ENCODE data around the gene INHBA.

- no peak for TF ChIP-seq CTCF (IDR thresholded peaks at IDR 0.05 in 4 of 5, conservative IDR thresholded peaks at IDR 0.05 in 1 of 5)
- no peak for TF ChIP-seq POLR2A (IDR thresholded peaks at IDR 0.05)
These were observed 23.3 kb downstream of the INHBA start for GRCh38 chr7:41679566-41679965.
